Left lung (tissue), 14 donors: ENCODE results near the gene CST9L. TPM values are rescaled to one million over a fixed set of nuclear protein-coding genes. Genes with fewer than 3 reads are reported as not detected.

Source experiments
- ATAC-seq: fragments of 200-7000 bp; cut with Tn5 transposase; one replicate; pipeline ENCODE4 v1.9.1; 2020; ENCODE audit warnings: moderate library complexity
- DNase-seq, 4 donors: peaks; one replicate each; pipeline ENCODE4 v3.0.0-alpha.2; 2013 to 2020
- H3K27ac ChIP-seq, 2 donors: fragments of 200-600 bp; sonication (generic) in 1 of 2; one replicate each; pipeline versions ENCODE4 v1.5.0 to v1.8.0; 2020 to 2021
- H3K27me3 ChIP-seq, 2 donors: fragments of 200-600 bp; sonication (generic) in 1 of 2; one replicate each; pipeline versions ENCODE4 v1.5.0 to v1.8.0; 2020 to 2021
- H3K36me3 ChIP-seq, 2 donors: fragments of 200-600 bp; sonication (generic) in 1 of 2; one replicate each; pipeline versions ENCODE4 v1.5.0 to v1.8.0; 2020 to 2021
- H3K4me1 ChIP-seq, 2 donors: fragments of 200-600 bp; one replicate each; pipeline ENCODE4 v1.8.0; 2021
- H3K4me3 ChIP-seq, 2 donors: fragments of 200-600 bp; sonication (generic) in 1 of 2; one replicate each; pipeline versions ENCODE4 v1.5.0 to v1.8.0; 2020 to 2021; ENCODE audit warnings: mild to moderate bottlenecking in 1 of 2
- H3K9me3 ChIP-seq, 2 donors: fragments of 200-600 bp; sonication (generic) in 1 of 2; one replicate each; pipeline versions ENCODE4 v1.5.0 to v1.8.0; 2020 to 2021
- CTCF ChIP-seq, 2 donors: fragments of 200-600 bp; sonication (generic) in 1 of 2; IDR thresholded peaks; one replicate each; pipeline versions ENCODE4 v1.5.0 to v1.8.0; 2021; ENCODE audit warnings: antibody characterized with exemption in 2 of 2
- intact Hi-C, 2 donors: fragments of 100-400 bp; cut with DNase I; formaldehyde crosslinking; loops; one replicate each; pipeline versions ENCODE4 v1.11.2 to v1.14.2; 2022
- long read RNA-seq, 12 donors: library from polyadenylated mRNA in 2 of 12; unstranded in 2 of 12; transcript quantifications; one replicate each; pipeline ENCODE4 v2.0.0 and lab custom pipeline, GENCODE V29; 2019 to 2026
- polyA plus RNA-seq, 6 donors: library from polyadenylated mRNA; unstranded; fragments of 120-200 nt; gene quantifications; one replicate each; pipeline ENCODE4 v1.2.1, GENCODE V29; 2013; ENCODE audit not compliant: insufficient read length in 6 of 6
- total RNA-seq, 2 donors: library from RNA; stranded (reverse); fragmentation: NEBNext Ultra II Directional; extraction: Animal tissue kit (Norgen Biotek cat#: 25700); gene quantifications; one replicate each; pipeline ENCODE4 v1.2.1, GENCODE V29; 2021
- donor health status: DM: no; HTN: yes; CAD: no.
- donor health status: DM: no; HTN: no; CAD: no.

Gene CST9L
- total RNA-seq (not detected), polyA plus RNA-seq (not detected)
- long read RNA-seq, donor 1: 0 reads
- long read RNA-seq, donor 2: 0 reads
- long read RNA-seq, donor 3: 0 reads
- long read RNA-seq, donor 4: 0 reads
- long read RNA-seq, donor 5: 0 reads
- long read RNA-seq, donor 6: 0 reads
- long read RNA-seq, donor 7: 0 reads
- long read RNA-seq, donor 8: 0 reads
- long read RNA-seq, donor 9: 0 reads
- long read RNA-seq, donor 10: 0 reads
- long read RNA-seq, donor 11: 0 reads
- long read RNA-seq, donor 12: 0 reads

GRCh38 chr20:23568320-23568970 lies at the start of gene CST9L:
Gene CST9L (minus strand): TSS chr20:23568484. CDS start chr20:23568450, 34 bp downstream.
- Histone ChIP-seq H3K27ac (no peak within 1 kb of the TSS), H3K9me3 (no peaks in the 10 kb centered on the region), H3K4me1 (no peaks in the 10 kb centered on the region), H3K4me3 (no peak within 1 kb of the TSS), H3K27me3 (no peaks in the 10 kb centered on the region), H3K36me3 (no peaks in the 10 kb centered on the region)
- no peak for TF ChIP-seq CTCF (IDR thresholded peaks at IDR 0.05)
- DNase-seq (no peak), ATAC-seq (no peak)
- intact Hi-C loops: no loop called here

GRCh38 chr20:23614163-23614562 lies 45.9 kb upstream of the CST9L start:
- no peak for TF ChIP-seq CTCF (IDR thresholded peaks at IDR 0.05)
- Histone ChIP-seq H3K27me3 (no peaks in the 10 kb centered on the region), H3K4me1 (no peaks in the 10 kb centered on the region), H3K9me3 (no peaks in the 10 kb centered on the region), H3K36me3 (no peaks in the 10 kb centered on the region), H3K27ac (no peak overlapping the region), H3K4me3 (no peak overlapping the region)
- DNase-seq (no peak), ATAC-seq (no peak)
- intact Hi-C loops: no loop called here

- ATAC-seq (peak; percentile 27), DNase-seq (no peak)
- Histone ChIP-seq H3K36me3 (no peaks in the 10 kb centered on the region), H3K27me3 (no peaks in the 10 kb centered on the region), H3K4me3 (no peak overlapping the region), H3K9me3 (no peaks in the 10 kb centered on the region), H3K4me1 (no peaks in the 10 kb centered on the region), H3K27ac (no peak overlapping the region)
- intact Hi-C loops: no loop called here
- no peak for TF ChIP-seq CTCF (IDR thresholded peaks at IDR 0.05)
These were observed 45.4 kb upstream of the CST9L start for GRCh38 chr20:23613676-23614075.

GRCh38 chr20:23612396-23612795 lies 44.1 kb upstream of the CST9L start:
- intact Hi-C loops: no loop called here
- Histone ChIP-seq H3K9me3 (no peaks in the 10 kb centered on the region), H3K27ac (no peak overlapping the region), H3K36me3 (no peaks in the 10 kb centered on the region), H3K27me3 (no peaks in the 10 kb centered on the region), H3K4me1 (no peaks in the 10 kb centered on the region), H3K4me3 (no peak overlapping the region)
- TF ChIP-seq CTCF (IDR thresholded peaks at IDR 0.05): no peak
- ATAC-seq (no peak), DNase-seq (no peak)

- ATAC-seq (no peak), DNase-seq (no peak)
- H3K27me3 ChIP-seq: no peaks in the 10 kb centered on the region
- intact Hi-C loops: loop anchor here in 1 of 2 donors (10.0 kb wide), 1 partner anchor 165 kb away; no protein-coding TSS in a partner anchor
- no peaks in the 10 kb centered on the region for H3K36me3 ChIP-seq
- H3K9me3 ChIP-seq: no peaks in the 10 kb centered on the region
- H3K27ac ChIP-seq: no peak overlapping the region
- TF ChIP-seq CTCF (IDR thresholded peaks at IDR 0.05): no peak
- H3K4me1 ChIP-seq: peaks cover 0 to 4% of the 10 kb centered on the region in 2 donors
- H3K4me3 ChIP-seq: no peak overlapping the region
These were observed 41.3 kb upstream of the CST9L start for GRCh38 chr20:23609486-23610109.
